K562 (cell line): ENCODE measurements around the gene GADD45GIP1. TPM values are rescaled to one million over a fixed set of nuclear protein-coding genes. Genes with fewer than 3 reads are reported as not detected.

Experiments used
- ARID2 ChIP-seq: fragments of 450-650 bp; IDR thresholded peaks from 2 replicates; pipeline ENCODE4 v1.6.1; 2017; ENCODE audit warnings: antibody characterized with exemption, mild to moderate bottlenecking
- BRF1 ChIP-seq: IDR thresholded peaks from 3 replicates; pipeline ENCODE4 v1.6.1; 2011; ENCODE audit warnings: borderline replicate concordance, mild to moderate bottlenecking; ENCODE audit not compliant: insufficient read length; ENCODE audit errors: extremely low read depth
- E2F3 ChIP-seq: fragments of 250-450 bp; sonication (Bioruptor Pico); IDR thresholded peaks from 2 replicates; pipeline ENCODE4 v1.4.0; 2020; ENCODE audit warnings: mild to moderate bottlenecking
- ETS2 ChIP-seq: IDR thresholded peaks from 2 replicates; pipeline ENCODE4 v1.6.1; 2016; ENCODE audit warnings: borderline replicate concordance, missing genetic modification characterization, mild to moderate bottlenecking, moderate library complexity, missing compliant biosample characterization; ENCODE audit not compliant: poor library complexity, severe bottlenecking
- HNRNPK ChIP-seq: fragments of 200-400 bp; formaldehyde crosslinking; IDR thresholded peaks from one replicate; pipeline ENCODE4 v1.6.1; 2018; ENCODE audit warnings: mild to moderate bottlenecking, low read depth, low read length; ENCODE audit not compliant: poor library complexity, severe bottlenecking
- ZNF507 ChIP-seq: conservative IDR thresholded peaks from 2 replicates; pipeline ENCODE4 v1.6.1; 2017; ENCODE audit warnings: missing genetic modification characterization, missing compliant biosample characterization
- ZNF561 ChIP-seq: fragments of 450-650 bp; formaldehyde crosslinking; conservative IDR thresholded peaks from 2 replicates; pipeline ENCODE4 v1.4.0; 2020; ENCODE audit warnings: mild to moderate bottlenecking, moderate library complexity
- ZNF644 ChIP-seq: fragments of 200-800 bp; sonication (Bioruptor generic); IDR thresholded peaks from 2 replicates; pipeline ENCODE4 v1.6.1; 2016; ENCODE audit warnings: low read depth, missing genetic modification characterization, missing compliant biosample characterization
- ZNF740 ChIP-seq, 3 experiments: fragments of 200-800 bp in 1 of 3; sonication (Bioruptor generic) in 1 of 3; sonication (generic) in 1 of 3; formaldehyde crosslinking in 1 of 3; IDR thresholded peaks; 2 replicates each; pipeline versions ENCODE4 v1.6.1 to v1.8.0; 2016 to 2022; ENCODE audit warnings: mild to moderate bottlenecking in 2 of 3, missing compliant biosample characterization in 2 of 3, missing genetic modification characterization in 2 of 3, missing genetic modification reagents in 1 of 3
- polyA plus RNA-seq, 8 experiments: library from polyadenylated mRNA; depleted of rRNA in 4 of 8; stranded (reverse) in 5 of 8; unstranded in 3 of 8; fragments of >200 nt; fragmentation: Nextera tagmentation in 2 of 8; fragmentation: Illumina TruSeq in 1 of 8; extraction: Ambion mirVana in 2 of 8; extraction: Trizol in 1 of 8; gene quantifications; 2 replicates each; pipeline versions ENCODE4 v1.2.1 to v1.2.3, GENCODE V29; 2011 to 2014; ENCODE audit warnings: inconsistent platforms in 1 of 8, missing spikeins in 1 of 8
- total RNA-seq, 7 experiments: library from RNA; depleted of rRNA in 6 of 7; stranded (reverse); fragments of >200 nt in 6 of 7; fragmentation: Illumina TruSeq in 2 of 7; extraction: Trizol in 2 of 7; gene quantifications; 2 replicates each; pipeline versions ENCODE4 v1.2.1 to v1.2.3, GENCODE V29; 2011 to 2021; ENCODE audit warnings: low replicate concordance in 1 of 7
- TF ChIP-seq, protein P1 (sequence below): sonication (generic); formaldehyde crosslinking; IDR thresholded peaks from 2 replicates; pipeline ENCODE4 v1.8.0; 2022; ENCODE audit warnings: mild to moderate bottlenecking, missing genetic modification reagents, borderline replicate concordance
- TF ChIP-seq, protein P2 (sequence below): sonication (generic); formaldehyde crosslinking; IDR thresholded peaks from 2 replicates; pipeline ENCODE4 v1.5.0; 2020; ENCODE audit warnings: missing genetic modification reagents
- TF ChIP-seq, protein P3 (sequence below): sonication (generic); formaldehyde crosslinking; IDR thresholded peaks from 2 replicates; pipeline ENCODE4 v1.8.0; 2023; ENCODE audit warnings: missing genetic modification reagents, mild to moderate bottlenecking, borderline replicate concordance

Gene GADD45GIP1
- total and polyA plus RNA-seq, 9 of the 15 experiments (the other 6 are each of a cell fraction or from before 2014, with no cell fraction given), result 5.1 to 161 (median 29.2) TPM

- TF ChIP-seq, protein P1, sequence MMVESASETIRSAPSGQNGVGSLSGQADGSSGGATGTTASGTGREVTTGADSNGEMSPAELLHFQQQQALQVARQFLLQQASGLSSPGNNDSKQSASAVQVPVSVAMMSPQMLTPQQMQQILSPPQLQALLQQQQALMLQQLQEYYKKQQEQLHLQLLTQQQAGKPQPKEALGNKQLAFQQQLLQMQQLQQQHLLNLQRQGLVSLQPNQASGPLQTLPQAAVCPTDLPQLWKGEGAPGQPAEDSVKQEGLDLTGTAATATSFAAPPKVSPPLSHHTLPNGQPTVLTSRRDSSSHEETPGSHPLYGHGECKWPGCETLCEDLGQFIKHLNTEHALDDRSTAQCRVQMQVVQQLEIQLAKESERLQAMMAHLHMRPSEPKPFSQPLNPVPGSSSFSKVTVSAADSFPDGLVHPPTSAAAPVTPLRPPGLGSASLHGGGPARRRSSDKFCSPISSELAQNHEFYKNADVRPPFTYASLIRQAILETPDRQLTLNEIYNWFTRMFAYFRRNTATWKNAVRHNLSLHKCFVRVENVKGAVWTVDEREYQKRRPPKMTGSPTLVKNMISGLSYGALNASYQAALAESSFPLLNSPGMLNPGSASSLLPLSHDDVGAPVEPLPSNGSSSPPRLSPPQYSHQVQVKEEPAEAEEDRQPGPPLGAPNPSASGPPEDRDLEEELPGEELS (CRISPR knock-in tag), result peak; percentile 71; the same call in 1 of the 2 replicates
- TF ChIP-seq ARID2 (no peak), ZNF740 (CRISPR knock-in tag; IDR thresholded peaks at IDR 0.05) (no peak), ZNF740 (tag; IDR thresholded peaks at IDR 0.05) (no peak), HNRNPK (no peak), ZNF561 (CRISPR knock-in tag) (no peak), ZNF644 (tag) (no peak), ETS2 (tag) (no peak), BRF1 (no peak), ZNF507 (tag) (no peak), E2F3 (CRISPR knock-in tag) (no peak)
- TF ChIP-seq, protein P2, sequence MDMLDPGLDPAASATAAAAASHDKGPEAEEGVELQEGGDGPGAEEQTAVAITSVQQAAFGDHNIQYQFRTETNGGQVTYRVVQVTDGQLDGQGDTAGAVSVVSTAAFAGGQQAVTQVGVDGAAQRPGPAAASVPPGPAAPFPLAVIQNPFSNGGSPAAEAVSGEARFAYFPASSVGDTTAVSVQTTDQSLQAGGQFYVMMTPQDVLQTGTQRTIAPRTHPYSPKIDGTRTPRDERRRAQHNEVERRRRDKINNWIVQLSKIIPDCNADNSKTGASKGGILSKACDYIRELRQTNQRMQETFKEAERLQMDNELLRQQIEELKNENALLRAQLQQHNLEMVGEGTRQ, result peak; percentile 64; the same call in 1 of the 2 replicates
- TF ChIP-seq, protein P3, sequence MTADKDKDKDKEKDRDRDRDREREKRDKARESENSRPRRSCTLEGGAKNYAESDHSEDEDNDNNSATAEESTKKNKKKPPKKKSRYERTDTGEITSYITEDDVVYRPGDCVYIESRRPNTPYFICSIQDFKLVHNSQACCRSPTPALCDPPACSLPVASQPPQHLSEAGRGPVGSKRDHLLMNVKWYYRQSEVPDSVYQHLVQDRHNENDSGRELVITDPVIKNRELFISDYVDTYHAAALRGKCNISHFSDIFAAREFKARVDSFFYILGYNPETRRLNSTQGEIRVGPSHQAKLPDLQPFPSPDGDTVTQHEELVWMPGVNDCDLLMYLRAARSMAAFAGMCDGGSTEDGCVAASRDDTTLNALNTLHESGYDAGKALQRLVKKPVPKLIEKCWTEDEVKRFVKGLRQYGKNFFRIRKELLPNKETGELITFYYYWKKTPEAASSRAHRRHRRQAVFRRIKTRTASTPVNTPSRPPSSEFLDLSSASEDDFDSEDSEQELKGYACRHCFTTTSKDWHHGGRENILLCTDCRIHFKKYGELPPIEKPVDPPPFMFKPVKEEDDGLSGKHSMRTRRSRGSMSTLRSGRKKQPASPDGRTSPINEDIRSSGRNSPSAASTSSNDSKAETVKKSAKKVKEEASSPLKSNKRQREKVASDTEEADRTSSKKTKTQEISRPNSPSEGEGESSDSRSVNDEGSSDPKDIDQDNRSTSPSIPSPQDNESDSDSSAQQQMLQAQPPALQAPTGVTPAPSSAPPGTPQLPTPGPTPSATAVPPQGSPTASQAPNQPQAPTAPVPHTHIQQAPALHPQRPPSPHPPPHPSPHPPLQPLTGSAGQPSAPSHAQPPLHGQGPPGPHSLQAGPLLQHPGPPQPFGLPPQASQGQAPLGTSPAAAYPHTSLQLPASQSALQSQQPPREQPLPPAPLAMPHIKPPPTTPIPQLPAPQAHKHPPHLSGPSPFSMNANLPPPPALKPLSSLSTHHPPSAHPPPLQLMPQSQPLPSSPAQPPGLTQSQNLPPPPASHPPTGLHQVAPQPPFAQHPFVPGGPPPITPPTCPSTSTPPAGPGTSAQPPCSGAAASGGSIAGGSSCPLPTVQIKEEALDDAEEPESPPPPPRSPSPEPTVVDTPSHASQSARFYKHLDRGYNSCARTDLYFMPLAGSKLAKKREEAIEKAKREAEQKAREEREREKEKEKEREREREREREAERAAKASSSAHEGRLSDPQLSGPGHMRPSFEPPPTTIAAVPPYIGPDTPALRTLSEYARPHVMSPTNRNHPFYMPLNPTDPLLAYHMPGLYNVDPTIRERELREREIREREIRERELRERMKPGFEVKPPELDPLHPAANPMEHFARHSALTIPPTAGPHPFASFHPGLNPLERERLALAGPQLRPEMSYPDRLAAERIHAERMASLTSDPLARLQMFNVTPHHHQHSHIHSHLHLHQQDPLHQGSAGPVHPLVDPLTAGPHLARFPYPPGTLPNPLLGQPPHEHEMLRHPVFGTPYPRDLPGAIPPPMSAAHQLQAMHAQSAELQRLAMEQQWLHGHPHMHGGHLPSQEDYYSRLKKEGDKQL (CRISPR knock-in tag), result no peak
Measured at GRCh38 chr19:12937093-12937926, 19.7 kb downstream of the GADD45GIP1 start (continued).
